RPMI7951 (cell line): ENCODE data around the gene ITSN1. TPM values are rescaled to one million over a fixed set of nuclear protein-coding genes. Genes with fewer than 3 reads are reported as not detected.
"Not testable (repeated sequence)": the region's sequence is repeated elsewhere in the genome, so short reads cannot be mapped to it uniquely, and the experiment has no call there.

Source experiments
- DNase-seq: peaks from one replicate; pipeline ENCODE4 v3.0.0-alpha.2; 2012; ENCODE audit warnings: low read depth
- total RNA-seq: library from RNA; depleted of rRNA; stranded (reverse); fragments of >200 nt; shearing (Covaris generic); gene quantifications from 2 replicates; pipeline ENCODE4 v1.2.3, GENCODE V29; 2014

ITSN1 gene
- total RNA-seq, 1 experiment from 2014 or later, result 25.8 TPM

DNA sequence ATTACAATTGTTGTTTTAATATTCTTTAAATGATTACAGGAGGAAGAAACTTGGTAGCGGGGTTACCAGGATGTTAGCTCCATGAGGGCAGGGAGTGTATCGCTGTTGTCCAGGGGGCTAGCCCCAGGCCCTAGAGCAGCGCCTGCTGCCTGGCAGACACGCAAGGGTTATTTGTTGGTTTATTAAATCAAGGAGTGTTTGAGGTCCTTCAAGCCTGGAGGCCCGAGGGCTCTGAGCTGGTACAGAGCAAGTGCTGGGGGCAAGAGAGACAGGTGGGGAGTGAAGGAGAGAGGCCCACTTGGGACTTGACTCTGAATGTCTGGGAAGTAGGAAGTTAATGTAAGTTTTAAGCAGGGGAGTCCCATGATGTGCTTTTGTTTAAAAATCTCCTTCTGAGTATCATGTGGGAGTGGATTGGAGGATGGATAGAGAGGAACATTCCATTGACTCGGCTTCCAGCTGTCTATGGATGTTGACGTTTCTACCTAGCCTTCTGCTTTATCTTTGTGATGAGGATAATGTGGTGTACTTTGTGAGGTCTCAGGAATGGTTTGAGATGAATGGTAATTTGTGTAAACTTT is 8.7 kb downstream of the ITSN1 start:
- no peak for DNase-seq

DNA sequence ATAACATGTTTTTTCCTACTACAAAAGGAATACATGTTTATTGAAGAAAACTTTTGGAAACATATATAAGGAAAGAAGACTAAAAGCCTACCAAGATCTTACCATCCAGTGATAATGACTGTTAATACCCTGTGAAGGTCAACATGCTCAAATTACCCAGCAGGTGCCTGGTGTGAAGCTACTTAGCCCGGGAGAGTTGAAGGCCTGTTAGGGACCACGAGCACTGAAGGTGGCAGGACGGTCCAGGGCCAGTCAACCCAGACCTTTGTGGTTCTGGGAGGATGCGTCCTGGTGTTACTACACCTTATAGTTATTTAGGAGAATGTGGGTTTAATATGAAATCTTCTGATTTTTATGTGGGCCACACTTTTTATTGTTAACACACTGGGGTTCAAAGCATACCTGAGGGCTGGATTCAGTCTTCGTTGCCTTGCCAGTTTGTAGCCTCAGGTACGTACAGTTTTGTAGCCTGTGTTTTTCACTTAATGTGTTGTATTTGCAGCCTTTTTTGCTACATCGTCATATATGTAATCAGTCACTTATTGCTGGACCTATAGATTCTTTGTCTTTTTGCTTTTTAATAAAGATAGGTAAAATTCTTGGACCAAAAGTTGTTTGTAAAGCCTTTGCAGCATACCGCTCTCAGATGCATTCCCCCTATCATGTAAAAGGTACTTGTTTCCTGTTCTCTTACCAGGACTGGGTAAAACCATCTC is 9.8 kb downstream of the ITSN1 start:
- no peak for DNase-seq

- DNase-seq, result no peak
Observed at GRCh38 chr21:33654412-33654811, 12.1 kb downstream of the ITSN1 start.

- peak; percentile 84 for DNase-seq
Observed at GRCh38 chr21:33655588-33656221, 13.4 kb downstream of the ITSN1 start.

- DNase-seq, result no peak
Observed at GRCh38 chr21:33657124-33657820, 15.0 kb downstream of the ITSN1 start.

DNA sequence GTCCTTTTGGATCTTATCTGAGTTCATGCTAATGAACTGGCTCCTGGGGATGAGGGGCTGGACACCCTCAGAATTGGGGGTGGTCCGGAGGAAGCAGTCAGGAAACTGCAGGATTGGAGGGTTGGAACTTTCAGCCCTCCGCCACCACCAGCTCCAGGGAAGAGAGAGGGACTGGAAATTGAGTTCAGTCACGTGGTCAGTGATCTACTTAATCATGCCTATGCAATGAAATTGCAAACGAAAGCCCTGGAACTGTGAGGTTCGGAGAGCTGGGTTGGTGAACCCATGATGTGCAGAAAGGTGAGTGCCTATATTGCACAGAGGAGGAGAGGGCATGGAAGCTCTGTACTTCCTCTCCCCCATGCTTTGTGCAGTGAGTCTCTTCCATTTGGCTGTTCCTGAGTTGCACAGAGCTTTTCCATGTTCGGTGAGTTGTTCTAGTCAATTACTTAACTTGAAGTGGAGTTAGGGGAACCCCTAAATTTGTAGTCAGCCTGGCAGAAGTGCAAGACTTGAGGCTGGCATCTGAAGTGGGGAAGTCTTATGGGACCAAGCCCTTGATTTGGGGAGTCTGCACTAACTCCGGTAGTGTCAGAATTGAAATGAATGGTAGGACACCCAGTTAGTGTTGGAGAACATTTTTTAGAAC is 16.7 kb downstream of the ITSN1 start:
- no peak for DNase-seq

- DNase-seq, result no peak
Observed at GRCh38 chr21:33659568-33659949, 17.3 kb downstream of the ITSN1 start.

DNA sequence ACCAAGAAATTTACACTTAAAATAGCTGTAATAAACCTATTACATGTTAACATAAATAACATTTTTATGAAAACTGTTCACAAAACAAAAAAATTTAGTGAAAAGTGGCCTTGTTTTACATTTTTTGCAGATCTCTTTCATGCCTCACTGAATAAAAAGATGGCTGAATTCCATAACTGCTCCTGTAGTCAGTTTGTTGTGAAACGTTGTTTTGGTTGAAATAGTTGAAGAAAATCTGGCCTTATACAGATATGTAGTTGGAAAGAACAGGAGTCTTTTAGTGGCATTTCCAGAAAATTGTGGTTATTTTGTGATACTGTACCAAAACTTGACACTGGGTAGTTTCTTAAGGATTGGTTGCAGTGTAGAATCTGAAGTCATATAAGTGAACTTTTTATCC is 18.1 kb downstream of the ITSN1 start:
- no peak for DNase-seq

DNA sequence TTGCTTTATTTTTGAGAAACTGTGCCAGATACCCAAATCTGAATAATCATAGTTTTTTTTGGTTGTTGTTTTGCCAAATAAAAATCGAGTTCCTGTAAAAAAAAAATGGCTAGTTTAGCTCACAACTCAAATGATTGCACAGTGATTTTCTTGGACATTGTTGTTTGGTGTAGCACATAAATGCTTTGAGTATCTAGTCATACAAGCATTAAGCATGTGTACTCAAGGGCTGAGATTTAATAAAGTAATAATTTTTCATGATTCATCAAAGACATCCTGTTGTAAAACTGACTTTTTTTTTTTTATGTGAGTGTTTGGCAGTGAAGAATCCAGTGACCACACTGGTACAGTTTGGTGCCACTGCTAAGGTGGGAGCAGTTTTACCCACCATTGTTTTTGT is 18.8 kb downstream of the ITSN1 start:
- no peak for DNase-seq

GRCh38 chr21:33662046-33662445 is 19.7 kb downstream of the ITSN1 start:
- no peak for DNase-seq

DNA sequence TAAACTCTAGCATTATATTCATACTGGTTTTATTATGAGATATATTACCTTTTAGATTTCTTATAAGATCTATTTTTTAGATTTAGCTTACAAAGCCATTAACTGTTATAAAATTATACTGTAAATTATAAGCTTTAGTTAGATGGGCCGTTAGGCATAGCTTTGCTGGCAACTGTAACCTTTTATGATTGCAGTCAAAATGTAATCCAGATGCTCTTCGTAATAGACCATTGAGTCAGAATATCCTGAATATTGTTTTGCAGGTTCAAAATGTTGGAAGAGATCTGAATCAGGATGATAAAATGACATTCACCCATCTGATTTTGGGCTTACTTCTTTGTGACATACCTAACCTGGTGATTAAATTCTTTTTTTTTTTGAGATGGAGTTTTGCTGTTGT is 20.9 kb downstream of the ITSN1 start:
- no peak for DNase-seq

DNA sequence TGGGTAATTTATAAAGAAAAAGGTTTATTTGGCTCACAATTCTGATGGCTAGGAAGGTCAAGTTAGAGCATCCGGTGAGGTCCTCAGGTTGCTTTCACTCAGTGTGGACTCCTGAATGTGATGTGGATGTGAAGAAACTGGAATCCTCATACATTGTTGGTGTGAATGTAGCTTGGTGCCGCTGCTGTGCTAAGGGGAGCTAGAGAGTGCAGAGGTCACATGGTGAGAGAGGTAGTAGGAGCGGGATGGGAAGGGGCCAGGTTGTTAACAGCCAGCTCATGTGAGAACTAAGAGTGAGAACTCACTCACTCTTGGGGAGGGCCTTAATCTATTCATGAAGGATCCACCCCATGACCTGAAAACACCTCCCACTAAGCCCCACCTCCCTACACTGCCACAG is 21.8 kb downstream of the ITSN1 start:
- DNase-seq, result no peak

GRCh38 chr21:33666153-33666552 is 23.9 kb downstream of the ITSN1 start:
- no peak for DNase-seq

DNA sequence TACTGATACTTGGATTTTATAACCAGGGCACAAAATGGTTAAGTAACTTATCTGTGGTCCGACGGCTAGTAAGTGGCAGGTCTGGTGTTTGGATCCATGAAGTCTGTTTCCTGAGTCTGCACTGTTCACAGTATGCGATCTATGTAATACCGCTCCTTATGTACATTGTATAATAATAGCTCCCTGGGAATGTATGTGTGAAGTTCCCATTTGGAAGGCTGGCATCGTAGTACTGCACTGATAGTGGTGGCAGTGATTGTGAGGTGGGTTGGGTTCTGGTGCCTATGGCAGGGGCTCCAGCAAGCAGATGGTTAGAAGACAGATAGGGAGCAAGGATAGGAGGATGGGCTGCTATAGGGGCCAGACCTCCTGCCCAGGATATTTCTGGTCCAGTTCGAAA is 25.3 kb downstream of the ITSN1 start:
- DNase-seq, result no peak

GRCh38 chr21:33668180-33668579 is 25.9 kb downstream of the ITSN1 start:
- peak; percentile 70 for DNase-seq

DNA sequence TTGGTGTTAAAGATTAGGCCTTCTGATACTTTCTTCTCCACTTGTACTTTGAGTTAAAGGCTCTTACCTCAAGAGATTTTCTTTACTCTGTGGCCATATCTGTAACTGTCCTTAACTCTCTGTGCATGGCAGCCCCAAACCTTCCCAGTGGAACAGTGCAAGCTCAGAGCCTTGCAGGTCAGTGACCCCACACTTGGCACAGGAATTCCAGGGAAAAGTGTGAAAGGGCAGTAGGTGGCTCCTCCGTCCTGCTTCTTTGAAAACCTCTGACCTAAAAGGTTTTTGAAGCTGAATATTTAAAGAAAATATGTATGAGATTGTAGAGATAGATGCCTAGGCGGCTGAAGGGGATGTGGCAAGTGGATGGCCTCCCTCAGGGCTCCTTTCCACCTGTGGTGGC is 26.3 kb downstream of the ITSN1 start:
- no peak for DNase-seq

GRCh38 chr21:33670076-33670978 is 28.0 kb downstream of the ITSN1 start:
- DNase-seq, result no peak

- DNase-seq, result no peak
Observed at GRCh38 chr21:33673473-33673872, 31.2 kb downstream of the ITSN1 start.

GRCh38 chr21:33674226-33674625 is 31.9 kb downstream of the ITSN1 start:
- DNase-seq, result no peak

DNA sequence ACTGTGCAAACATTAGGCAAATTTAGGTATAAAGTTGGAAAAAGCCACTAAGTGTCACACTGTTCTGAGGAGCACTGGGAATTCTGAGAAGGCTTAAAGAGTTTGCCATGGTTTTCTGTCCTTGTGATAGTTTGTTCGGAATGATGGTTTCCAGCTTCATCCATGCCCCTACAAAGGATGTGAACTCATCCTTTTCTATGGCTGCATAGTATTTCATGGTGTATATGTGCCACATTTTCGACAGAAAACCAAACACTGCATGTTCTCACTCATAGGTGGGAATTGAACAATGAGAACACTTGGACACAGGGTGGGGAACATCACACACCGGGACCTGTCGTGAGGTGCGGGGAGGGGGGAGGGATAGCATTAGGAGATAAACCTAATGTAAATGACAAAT is 34.4 kb downstream of the ITSN1 start:
- not testable (repeated sequence) for DNase-seq

DNA sequence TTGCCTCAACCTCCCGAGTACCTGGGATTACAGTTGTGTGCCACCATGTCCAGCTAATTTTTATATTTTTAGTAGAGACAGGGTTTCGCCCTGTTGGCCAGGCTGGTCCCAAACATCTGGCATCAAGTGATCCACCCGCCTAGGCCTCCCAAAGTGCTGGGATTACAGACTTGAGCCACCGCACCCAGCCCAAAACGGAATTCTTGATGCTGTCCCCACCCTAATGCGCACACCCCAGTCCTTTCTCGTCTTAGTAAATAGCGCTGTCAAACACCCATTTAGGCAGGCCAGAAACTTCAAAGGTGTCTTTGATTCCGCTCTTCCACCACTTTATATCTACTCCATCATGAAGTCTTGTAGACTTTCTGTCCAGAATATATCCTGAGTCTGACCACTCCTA is 35.1 kb downstream of the ITSN1 start:
- DNase-seq, result no peak
